SH-SY5Y (cell line): ENCODE results near the gene LIMK2.

Experiments used
- GATA2 ChIP-seq: IDR thresholded peaks from 2 replicates; pipeline ENCODE4 v1.6.1; 2011; ENCODE audit warnings: mild to moderate bottlenecking, low read depth, low read length
- GATA3 ChIP-seq: IDR thresholded peaks from 2 replicates; pipeline ENCODE4 v1.6.1; 2011; ENCODE audit warnings: low read depth, mild to moderate bottlenecking, low read length, moderate library complexity

DNA sequence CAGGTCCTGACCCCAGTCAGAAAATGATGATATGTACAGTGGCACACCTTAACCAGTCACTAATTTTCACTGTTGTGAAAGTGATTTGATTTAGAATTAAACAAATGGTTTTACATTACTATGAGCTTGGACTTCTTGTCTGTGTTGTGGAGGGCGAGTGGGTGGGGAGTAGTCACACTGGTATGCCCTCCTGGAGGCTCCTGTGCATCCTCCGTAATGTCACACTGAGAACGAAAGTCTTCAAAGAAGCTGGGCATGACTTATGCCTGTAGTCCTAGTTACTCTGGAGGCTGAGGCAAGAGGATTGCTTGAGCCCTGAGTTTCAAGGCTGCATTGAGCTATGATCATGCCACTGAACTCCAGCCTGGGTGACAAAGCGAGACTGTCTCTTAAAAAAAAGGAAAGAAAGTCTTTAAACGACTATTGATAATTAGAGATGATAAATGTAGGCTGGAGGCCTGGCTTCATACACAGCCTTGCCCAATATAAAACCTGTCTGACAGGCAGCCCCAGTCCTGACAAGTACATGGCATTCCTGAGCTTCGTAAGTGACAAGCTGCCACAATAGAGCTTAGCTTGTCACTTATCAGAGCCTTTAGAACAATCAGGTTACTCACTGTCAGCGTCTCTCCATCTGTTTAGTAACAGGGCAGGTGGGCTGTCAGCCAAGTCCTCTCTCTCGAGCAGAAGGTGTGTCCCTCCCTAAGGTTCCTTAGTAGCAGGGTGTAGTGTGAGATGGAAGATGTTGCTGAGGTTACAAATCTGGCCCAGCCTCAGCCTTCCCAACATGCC is 5.0 kb upstream of the LIMK2 start:
- TF ChIP-seq GATA2 = no peak
- TF ChIP-seq GATA3 = no peak
